ENCODE measurements around the gene TEAD1. TPM values are rescaled to one million over a fixed set of nuclear protein-coding genes. Genes with fewer than 3 reads are reported as not detected.

TEAD1 gene
- total and polyA plus RNA-seq, 10 of the 15 experiments (the other 5 are each of a cell fraction or from before 2014, with no cell fraction given) = 0.01 to 0.59 (median 0.04) TPM; not detected in 6

Small RNA genes within 50 kb of the gene (small RNA-seq; reads per million reads assigned to genes)
- gene RF00424 = not detected
